Measurements from ENCODE around the gene SAP130.

SAP130 gene

GRCh38 chr2:128003463-128003862, 24.4 kb downstream of the SAP130 start:
- Histone ChIP-seq H2AFZ (ENCODE audit: low read length) (no peak overlapping the region), H3K36me3 (ENCODE audit: insufficient read depth, low read length) (peaks cover 73% of the 10 kb centered on the region), H3K4me3 (ENCODE audit: low read length, poor library complexity, severe bottlenecking) (no peak overlapping the region), H3K79me2 (ENCODE audit: insufficient read depth, low read length) (no peaks in the 10 kb centered on the region), H3K27me3 (ENCODE audit: insufficient read depth, low read length, poor library complexity, severe bottlenecking) (no peaks in the 10 kb centered on the region), H3K4me1 (ENCODE audit: insufficient read depth, low read length, poor library complexity, severe bottlenecking) (no peaks in the 10 kb centered on the region), H3K9me3 (ENCODE audit: insufficient read depth, low read depth, low read length) (no peaks in the 10 kb centered on the region), H3K9ac (ENCODE audit: low read depth, low read length, poor library complexity, severe bottlenecking) (no peak overlapping the region), H3F3A (ENCODE audit: low read depth) (no peaks in the 10 kb centered on the region), H3K9me2 (replicated peaks; ENCODE audit: low read depth, low read length) (no peaks in the 10 kb centered on the region), H3K4me2 (ENCODE audit: low read depth, low read length, poor library complexity, severe bottlenecking) (no peak overlapping the region), H4K20me1 (ENCODE audit: insufficient read depth, low read length, poor library complexity, severe bottlenecking) (no peaks in the 10 kb centered on the region)
- TF ChIP-seq EZH2phosphoT487 (IDR thresholded peaks at IDR 0.05; ENCODE audit: borderline replicate concordance), result no peak
- no peak for TF ChIP-seq CTCF (conservative IDR thresholded peaks at IDR 0.05; ENCODE audit: low read length)

GRCh38 chr2:127996160-127996559, 31.7 kb downstream of the SAP130 start:
- H3K9ac ChIP-seq (ENCODE audit: low read depth, low read length, poor library complexity, severe bottlenecking), result no peak overlapping the region
- no peaks in the 10 kb centered on the region for H3K27me3 ChIP-seq (ENCODE audit: insufficient read depth, low read length, poor library complexity, severe bottlenecking)
- H4K20me1 ChIP-seq (ENCODE audit: insufficient read depth, low read length, poor library complexity, severe bottlenecking), result no peaks in the 10 kb centered on the region
- no peaks in the 10 kb centered on the region for H3K9me3 ChIP-seq (ENCODE audit: insufficient read depth, low read depth, low read length)
- no peak overlapping the region for H3K4me3 ChIP-seq (ENCODE audit: low read length, poor library complexity, severe bottlenecking)
- H3K4me2 ChIP-seq (ENCODE audit: low read depth, low read length, poor library complexity, severe bottlenecking), result no peak overlapping the region
- H3K79me2 ChIP-seq (ENCODE audit: insufficient read depth, low read length), result no peaks in the 10 kb centered on the region
- no peaks in the 10 kb centered on the region for H3K4me1 ChIP-seq (ENCODE audit: insufficient read depth, low read length, poor library complexity, severe bottlenecking)
- TF ChIP-seq EZH2phosphoT487 (IDR thresholded peaks at IDR 0.05; ENCODE audit: borderline replicate concordance) (no peak), CTCF (conservative IDR thresholded peaks at IDR 0.05; ENCODE audit: low read length) (no peak)
- H3K36me3 ChIP-seq (ENCODE audit: insufficient read depth, low read length), result peaks cover 80% of the 10 kb centered on the region; the same call in 1 of the 2 replicates
- no peaks in the 10 kb centered on the region for H3K9me2 ChIP-seq (replicated peaks; ENCODE audit: low read depth, low read length)
- no peak overlapping the region for H2AFZ ChIP-seq (ENCODE audit: low read length)
- no peaks in the 10 kb centered on the region for H3F3A ChIP-seq (ENCODE audit: low read depth)

GRCh38 chr2:127995725-127996124, 32.1 kb downstream of the SAP130 start:
- Histone ChIP-seq H3K4me3 (ENCODE audit: low read length, poor library complexity, severe bottlenecking) (no peak overlapping the region), H3K9ac (ENCODE audit: low read depth, low read length, poor library complexity, severe bottlenecking) (no peak overlapping the region), H3K9me3 (ENCODE audit: insufficient read depth, low read depth, low read length) (no peaks in the 10 kb centered on the region), H3K36me3 (ENCODE audit: insufficient read depth, low read length) (peaks cover 76% of the 10 kb centered on the region; the same call in 1 of the 2 replicates), H4K20me1 (ENCODE audit: insufficient read depth, low read length, poor library complexity, severe bottlenecking) (no peaks in the 10 kb centered on the region), H3K79me2 (ENCODE audit: insufficient read depth, low read length) (no peaks in the 10 kb centered on the region), H3K4me2 (ENCODE audit: low read depth, low read length, poor library complexity, severe bottlenecking) (no peak overlapping the region), H3K9me2 (replicated peaks; ENCODE audit: low read depth, low read length) (no peaks in the 10 kb centered on the region), H2AFZ (ENCODE audit: low read length) (no peak overlapping the region), H3F3A (ENCODE audit: low read depth) (no peaks in the 10 kb centered on the region), H3K27me3 (ENCODE audit: insufficient read depth, low read length, poor library complexity, severe bottlenecking) (no peaks in the 10 kb centered on the region), H3K4me1 (ENCODE audit: insufficient read depth, low read length, poor library complexity, severe bottlenecking) (no peaks in the 10 kb centered on the region)
- TF ChIP-seq EZH2phosphoT487 (IDR thresholded peaks at IDR 0.05; ENCODE audit: borderline replicate concordance) (no peak), CTCF (conservative IDR thresholded peaks at IDR 0.05; ENCODE audit: low read length) (no peak)
